K562 (cell line): Measurements from ENCODE around the gene PSME4. TPM values are rescaled to one million over a fixed set of nuclear protein-coding genes. Genes with fewer than 3 reads are reported as not detected.

Experiments
- PURB ChIP-seq: sonication (generic); formaldehyde crosslinking; IDR thresholded peaks from 2 replicates; pipeline ENCODE4 v1.9.0; 2021; ENCODE audit warnings: low read depth, mild to moderate bottlenecking, missing genetic modification reagents
- SMARCE1 ChIP-seq: fragments of 450-650 bp; IDR thresholded peaks from 2 replicates; pipeline ENCODE4 v1.7.1; 2016; ENCODE audit warnings: mild to moderate bottlenecking
- TRIM25 ChIP-seq: fragments of 450-650 bp; IDR thresholded peaks from 2 replicates; pipeline ENCODE4 v1.7.0; 2016; ENCODE audit warnings: borderline replicate concordance
- ZBTB12 ChIP-seq: fragments of 250-450 bp; sonication (Bioruptor Pico); IDR thresholded peaks from 2 replicates; pipeline ENCODE4 v1.4.0; 2020
- ZNF318 ChIP-seq, 2 experiments: fragments of 450-650 bp; IDR thresholded peaks; 2 replicates each; pipeline ENCODE4 v1.6.1; 2016; ENCODE audit warnings: mild to moderate bottlenecking in 2 of 2, borderline replicate concordance in 1 of 2, low read depth in 1 of 2, moderate library complexity in 1 of 2
- polyA plus RNA-seq, 8 experiments: library from polyadenylated mRNA; depleted of rRNA in 4 of 8; stranded (reverse) in 5 of 8; unstranded in 3 of 8; fragments of >200 nt; fragmentation: Nextera tagmentation in 2 of 8; fragmentation: Illumina TruSeq in 1 of 8; extraction: Ambion mirVana in 2 of 8; extraction: Trizol in 1 of 8; gene quantifications; 2 replicates each; pipeline versions ENCODE4 v1.2.1 to v1.2.3, GENCODE V29; 2011 to 2014; ENCODE audit warnings: inconsistent platforms in 1 of 8, missing spikeins in 1 of 8
- total RNA-seq, 7 experiments: library from RNA; depleted of rRNA in 6 of 7; stranded (reverse); fragments of >200 nt in 6 of 7; fragmentation: Illumina TruSeq in 2 of 7; extraction: Trizol in 2 of 7; gene quantifications; 2 replicates each; pipeline versions ENCODE4 v1.2.1 to v1.2.3, GENCODE V29; 2011 to 2021; ENCODE audit warnings: low replicate concordance in 1 of 7

Gene PSME4
- total and polyA plus RNA-seq, 9 of the 15 experiments (the other 6 are each of a cell fraction or from before 2014, with no cell fraction given) = 24.3 to 77.8 (median 40.5) TPM

- TF ChIP-seq ZNF318 (IDR thresholded peaks at IDR 0.05; ENCODE audit: borderline replicate concordance in 1 of 2, low read depth in 1 of 2) (no peak), TRIM25 (no peak), ZBTB12 (CRISPR knock-in tag) (no peak), SMARCE1 (no peak), PURB (no peak)
These were observed 57.1 kb downstream of the PSME4 start (continued) for GRCh38 chr2:53913721-53914120.
